Measurements from ENCODE around the gene MEIS2.

GRCh38 chr15:36896949-36897348, 203.4 kb downstream of the MEIS2 start:
- TF ChIP-seq CTCF (conservative IDR thresholded peaks at IDR 0.05; ENCODE audit: low read depth, low read length) (no peak), EZH2 (IDR thresholded peaks at IDR 0.05; ENCODE audit: borderline replicate concordance, low read depth, low read length, poor library complexity, severe bottlenecking) (no peak)

Data from A673 (cell line).